HG02588 (cell line): ENCODE results near the gene DGKB.
"Not testable (repeated sequence)": the region's sequence is repeated elsewhere in the genome, so short reads cannot be mapped to it uniquely, and the experiment has no call there.

Source experiments
- ATAC-seq: cut with Tn5 transposase; IDR thresholded peaks from one replicate; pipeline ENCODE4 v1.9.1; 2021; ENCODE audit warnings: mild to moderate bottlenecking, moderate library complexity; ENCODE audit not compliant: unreplicated experiment

The DGKB gene

GRCh38 chr7:14332155-14332554 is 570.4 kb downstream of the DGKB start:
- ATAC-seq, result no peak

DNA sequence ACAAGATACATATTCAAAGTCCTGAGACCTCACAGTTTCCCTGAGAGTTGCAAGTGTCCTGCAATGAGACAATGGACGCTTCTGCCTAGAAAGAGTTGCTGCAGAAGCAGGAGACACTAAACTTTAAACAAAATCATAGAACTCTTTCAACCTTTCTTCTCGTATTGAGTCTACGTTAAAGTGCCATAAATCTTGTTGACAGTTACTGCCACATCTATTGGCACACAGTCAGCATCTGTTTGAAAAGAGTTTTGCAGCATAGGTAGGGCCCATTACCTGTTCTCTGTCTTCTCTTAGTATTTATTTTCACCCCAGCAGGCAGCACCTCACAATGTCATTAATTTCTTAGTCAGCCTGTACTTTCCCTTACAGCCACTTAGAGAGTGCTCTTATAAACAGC is 577.8 kb downstream of the DGKB start:
- ATAC-seq, result no peak

- ATAC-seq, result no peak
Observed at GRCh38 chr7:14322724-14323123, 579.8 kb downstream of the DGKB start.

DNA sequence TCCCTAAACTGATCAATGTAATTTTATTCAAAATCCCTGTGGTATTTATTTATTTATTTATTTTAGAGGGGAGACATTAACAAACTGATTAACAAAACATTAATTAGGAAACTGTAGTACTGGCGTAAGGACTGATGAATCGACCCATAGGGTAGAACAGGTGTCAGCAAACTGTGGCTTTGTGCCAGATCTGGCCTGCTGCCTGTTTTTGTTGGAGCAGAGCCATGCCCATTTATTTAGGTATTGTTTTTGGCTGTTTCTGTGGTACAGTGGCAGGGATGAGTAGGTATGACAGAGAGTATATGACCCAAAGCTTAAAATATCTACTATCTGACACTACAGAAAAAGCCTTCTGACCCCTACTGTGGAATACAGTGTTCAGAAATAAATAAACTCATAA is 580.6 kb downstream of the DGKB start:
- no peak for ATAC-seq

DNA sequence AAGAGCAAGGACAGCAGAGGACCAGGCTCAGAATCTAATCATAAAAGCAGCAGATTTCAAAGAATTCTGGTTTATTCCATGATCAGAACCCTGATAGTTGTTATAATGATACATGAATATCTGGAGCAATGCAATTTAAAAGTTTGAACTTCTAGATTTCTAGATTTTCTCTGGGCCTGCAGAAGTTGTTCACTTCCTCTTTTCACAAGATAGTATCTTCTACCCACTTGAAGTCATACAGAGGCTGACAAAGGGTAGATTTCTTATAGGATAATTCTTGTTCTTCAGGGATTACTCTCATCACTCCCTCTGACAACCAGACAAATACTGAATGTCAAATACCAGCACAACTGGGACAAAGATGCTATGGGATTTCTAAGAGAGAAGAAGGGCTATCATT is 593.1 kb downstream of the DGKB start:
- no peak for ATAC-seq

- ATAC-seq, result no peak
Observed at GRCh38 chr7:14305233-14305866, 597.2 kb downstream of the DGKB start.

DNA sequence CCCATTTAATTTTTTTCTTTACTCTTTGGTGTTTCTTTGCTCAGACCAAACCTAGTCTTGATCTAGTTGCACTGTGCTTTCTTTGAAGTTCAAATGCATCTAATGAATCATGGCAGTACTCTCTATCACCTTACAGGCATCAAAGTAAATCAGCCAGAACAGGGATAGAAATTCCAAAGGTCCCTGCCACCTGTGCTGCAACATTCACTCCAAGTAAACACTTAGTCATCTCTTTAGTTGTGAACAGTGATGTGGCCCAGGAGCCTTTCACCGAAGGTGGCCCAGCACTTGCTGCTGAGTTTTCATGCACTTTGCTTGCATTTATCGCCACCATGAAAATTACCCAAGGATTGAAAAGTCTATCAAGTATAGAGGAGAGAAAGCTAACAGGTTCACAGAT is 599.0 kb downstream of the DGKB start:
- no peak for ATAC-seq

GRCh38 chr7:14294637-14295036 is 607.9 kb downstream of the DGKB start:
- no peak for ATAC-seq

GRCh38 chr7:14293434-14293833 is 609.1 kb downstream of the DGKB start:
- ATAC-seq, result no peak

GRCh38 chr7:14292737-14293136 is 609.8 kb downstream of the DGKB start:
- no peak for ATAC-seq

GRCh38 chr7:14289957-14290356 is 612.6 kb downstream of the DGKB start:
- no peak for ATAC-seq

DNA sequence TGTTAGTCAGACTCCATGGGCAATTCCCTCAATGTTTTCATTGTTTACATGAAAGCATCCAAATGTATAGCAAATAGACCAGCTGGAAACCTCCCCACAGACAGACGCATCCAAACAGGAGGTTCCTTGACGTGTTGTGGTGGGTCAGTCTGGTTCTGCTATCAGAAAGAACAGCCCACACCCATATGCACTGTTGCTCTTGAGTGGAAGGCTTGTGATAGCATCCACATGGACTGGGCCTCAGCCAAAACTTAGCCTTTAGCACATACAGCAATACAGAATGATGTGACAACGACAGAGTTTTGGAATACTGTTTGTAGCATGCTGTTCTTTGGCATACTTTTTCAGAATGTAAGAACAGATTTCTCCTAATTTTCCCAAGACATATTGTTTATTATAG is 613.9 kb downstream of the DGKB start:
- ATAC-seq, result no peak

GRCh38 chr7:14287398-14287797 is 615.2 kb downstream of the DGKB start:
- ATAC-seq, result no peak

- no peak for ATAC-seq
Observed at GRCh38 chr7:14286036-14286435, 616.5 kb downstream of the DGKB start.

GRCh38 chr7:14279065-14279871 is 623.3 kb downstream of the DGKB start:
- ATAC-seq, result not testable (repeated sequence)

GRCh38 chr7:14275356-14275755 is 627.2 kb downstream of the DGKB start:
- no peak for ATAC-seq

- ATAC-seq, result no peak
Observed at GRCh38 chr7:14271441-14271840, 631.1 kb downstream of the DGKB start.

GRCh38 chr7:14270099-14270498 is 632.5 kb downstream of the DGKB start:
- no peak for ATAC-seq

DNA sequence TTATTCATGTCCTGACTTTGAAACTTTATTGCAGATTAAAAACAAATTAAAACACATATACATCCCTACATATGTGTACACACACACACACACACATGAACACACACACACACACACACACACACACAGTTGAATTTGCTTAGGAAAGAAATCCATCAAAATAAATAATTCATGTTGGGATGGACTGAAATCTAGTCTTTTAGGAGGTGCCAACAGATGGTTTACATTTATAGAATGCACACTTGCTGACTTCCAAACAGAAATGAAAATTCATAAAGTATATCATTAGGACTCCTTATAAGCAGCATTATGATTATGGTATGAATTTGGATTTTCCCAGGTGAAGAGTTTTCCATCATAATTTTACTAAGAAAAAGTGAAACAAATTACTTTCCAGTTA is 642.5 kb downstream of the DGKB start:
- ATAC-seq, result no peak

- no peak for ATAC-seq
Observed at GRCh38 chr7:14258861-14259260, 643.7 kb downstream of the DGKB start.

DNA sequence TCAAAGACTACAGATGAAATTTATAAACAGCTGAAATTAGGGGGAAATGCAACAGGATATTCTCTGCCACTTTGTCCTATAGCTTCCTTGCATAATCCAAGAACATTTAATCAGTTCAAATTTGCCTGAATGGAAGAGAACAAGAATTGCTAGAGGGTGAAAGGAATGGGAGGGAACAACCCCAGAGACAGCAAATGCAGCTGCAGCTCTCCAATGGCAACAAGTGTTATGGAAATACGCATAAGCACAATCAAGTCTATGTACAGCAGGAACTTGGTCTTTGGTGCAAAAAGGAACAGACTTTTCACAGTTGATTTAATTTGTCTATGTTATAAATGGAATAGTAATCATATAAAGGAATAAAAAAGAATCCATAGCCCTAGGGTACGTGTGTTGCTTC is 644.1 kb downstream of the DGKB start:
- ATAC-seq, result no peak

GRCh38 chr7:14252458-14252857 is 650.1 kb downstream of the DGKB start:
- no peak for ATAC-seq

GRCh38 chr7:14242175-14242574 is 660.4 kb downstream of the DGKB start:
- ATAC-seq, result no peak
